Left forelimb (tissue), 1 donor: ENCODE data around the gene RAB40B.

Experiments
- DNase-seq: peaks from one replicate; pipeline ENCODE4 v3.0.0-alpha.2; 2018; ENCODE audit warnings: low spot score

RAB40B gene

GRCh38 chr17:82649501-82650261, 48.8 kb downstream of the RAB40B start:
- no peak for DNase-seq

- DNase-seq = no peak
These were observed 49.7 kb downstream of the RAB40B start for GRCh38 chr17:82648742-82649331.

- peak; percentile 98 for DNase-seq
These were observed 50.3 kb downstream of the RAB40B start, which contains the start of gene WDR45B for GRCh38 chr17:82648165-82648668. TSS of gene WDR45B (minus strand) at chr17:82648444. CDS start at chr17:82648340, 104 bp downstream.

- DNase-seq = no peak
These were observed 50.8 kb downstream of the RAB40B start for GRCh38 chr17:82647593-82648164.

- DNase-seq = no peak
These were observed 53.0 kb downstream of the RAB40B start for GRCh38 chr17:82645516-82645915.

GRCh38 chr17:82644148-82644547, 54.4 kb downstream of the RAB40B start:
- DNase-seq = no peak

- no peak for DNase-seq
These were observed 56.5 kb downstream of the RAB40B start for GRCh38 chr17:82642022-82642421.

- no peak for DNase-seq
These were observed 58.5 kb downstream of the RAB40B start for GRCh38 chr17:82640036-82640435.

GRCh38 chr17:82639628-82640027, 58.9 kb downstream of the RAB40B start:
- DNase-seq = no peak

- no peak for DNase-seq
These were observed 60.2 kb downstream of the RAB40B start for GRCh38 chr17:82638183-82638773.

GRCh38 chr17:82636626-82637598, 61.6 kb downstream of the RAB40B start:
- no peak for DNase-seq

- DNase-seq = no peak
These were observed 65.2 kb downstream of the RAB40B start for GRCh38 chr17:82633343-82633742.

GRCh38 chr17:82632451-82632850, 66.0 kb downstream of the RAB40B start:
- no peak for DNase-seq

- DNase-seq = no peak
These were observed 67.0 kb downstream of the RAB40B start for GRCh38 chr17:82631544-82631943.

- no peak for DNase-seq
These were observed 68.3 kb downstream of the RAB40B start for GRCh38 chr17:82630212-82630611.

- DNase-seq = no peak
These were observed 68.8 kb downstream of the RAB40B start for GRCh38 chr17:82629748-82630147.

- no peak for DNase-seq
These were observed 71.1 kb downstream of the RAB40B start for GRCh38 chr17:82627405-82627804.

GRCh38 chr17:82623707-82624106, 74.8 kb downstream of the RAB40B start:
- DNase-seq = no peak

- no peak for DNase-seq
These were observed 78.9 kb downstream of the RAB40B start for GRCh38 chr17:82619641-82620040.

- no peak for DNase-seq
These were observed 79.3 kb downstream of the RAB40B start for GRCh38 chr17:82619211-82619610.

- DNase-seq = no peak
These were observed 82.3 kb downstream of the RAB40B start for GRCh38 chr17:82616021-82616711.
